GM12878 (cell line): ENCODE measurements around the gene RCE1. TPM values are rescaled to one million over a fixed set of nuclear protein-coding genes. Genes with fewer than 3 reads are reported as not detected.

ENCODE experiments used
- ATAC-seq: fragments of 200-7000 bp; cut with Tn5 transposase; 3 replicates; pipeline ENCODE4 v1.9.1; 2020; ENCODE audit warnings: mild to moderate bottlenecking, moderate library complexity
- BruUV-seq: library from RNA; stranded (reverse); fragments of 400-500 nt; replicated peaks from 2 replicates; lab custom pipeline; 2021; lab: Mats Ljungman, UMichigan
- CTCF ChIA-PET: fragments of 300-600 bp; sonication (Branson Sonifier 250); formaldehyde crosslinking; extraction: SDS; loops from one replicate; lab custom pipeline; 2021; ENCODE audit warnings: inconsistent platforms; lab: Yijun Ruan, JAX
- POLR2A ChIA-PET: fragments of 350-600 bp; formaldehyde crosslinking; extraction: SDS; loops from one replicate; lab custom pipeline; 2021; ENCODE audit warnings: inconsistent platforms; lab: Charles Lee
- RAD21 ChIA-PET: fragments of 300-600 bp; sonication (Branson Sonifier 250); formaldehyde crosslinking; loops from one replicate; lab custom pipeline; 2023; ENCODE audit warnings: antibody characterized with exemption; ENCODE audit not compliant: unreplicated experiment; lab: Charles Lee
- SMC1A ChIA-PET: fragments of 300-600 bp; sonication (Branson Sonifier 250); formaldehyde crosslinking; loops from one replicate; lab custom pipeline; 2023; ENCODE audit not compliant: unreplicated experiment, uncharacterized antibody; lab: Charles Lee
- DNase-seq: peaks from one replicate; pipeline ENCODE4 v3.0.0-alpha.2; 2011; ENCODE audit warnings: low read depth, low spot score
- FAIRE-seq: peaks from 3 replicates; lab custom pipeline; 2011; peaks lifted over from hg19 to GRCh38; lab: Jason Lieb, UNC
- H2AFZ ChIP-seq: 2 replicates; pipeline ENCODE4 v1.6.0; 2011; ENCODE audit warnings: low read depth, low read length, control low read depth; ENCODE audit not compliant: control insufficient read depth
- H3K27ac ChIP-seq: 2 replicates; pipeline ENCODE4 v1.5.1; 2011; ENCODE audit warnings: control low read depth; ENCODE audit not compliant: control insufficient read depth, insufficient read depth
- H3K27me3 ChIP-seq, 2 experiments: replicated peaks in 1 of 2; 2 replicates each; pipeline versions ENCODE4 v1.6.0 to v1.6.1; 2011; ENCODE audit warnings: low read length in 1 of 2; ENCODE audit not compliant: control insufficient read depth in 2 of 2, insufficient read depth in 2 of 2
- H3K36me3 ChIP-seq, 2 experiments: 2 replicates each; pipeline ENCODE4 v1.5.1; 2011; ENCODE audit warnings: low read length in 1 of 2; ENCODE audit not compliant: control insufficient read depth in 2 of 2, insufficient read depth in 2 of 2
- H3K4me1 ChIP-seq: 2 replicates; pipeline ENCODE4 v1.6.1; 2011; ENCODE audit warnings: mild to moderate bottlenecking, low read length, moderate library complexity, mixed read lengths; ENCODE audit not compliant: control insufficient read depth, insufficient read depth
- H3K4me2 ChIP-seq: 2 replicates; pipeline ENCODE4 v1.6.0; 2011; ENCODE audit warnings: control low read depth; ENCODE audit not compliant: control insufficient read depth, insufficient read depth
- H3K4me3 ChIP-seq: fragments of 200-600 bp; sonication (generic); 2 replicates; pipeline ENCODE4 v1.5.1; 2016
- H3K79me2 ChIP-seq: 2 replicates; pipeline ENCODE4 v1.6.0; 2011; ENCODE audit warnings: low read length; ENCODE audit not compliant: control insufficient read depth, insufficient read depth
- H3K9ac ChIP-seq: 2 replicates; pipeline ENCODE4 v1.8.0; 2011; ENCODE audit warnings: low read length, control low read depth, mixed read lengths; ENCODE audit not compliant: control insufficient read depth, insufficient read depth
- H3K9me3 ChIP-seq: replicated peaks from 3 replicates; pipeline ENCODE4 v1.5.1; 2011; ENCODE audit warnings: mild to moderate bottlenecking, low read length; ENCODE audit not compliant: control insufficient read depth, insufficient read depth
- H4K20me1 ChIP-seq: 2 replicates; pipeline ENCODE4 v1.6.0; 2011; ENCODE audit not compliant: control insufficient read depth, insufficient read depth
- BACH1 ChIP-seq: fragments of 450-650 bp; IDR thresholded peaks from 2 replicates; pipeline ENCODE4 v1.6.1; 2017; ENCODE audit warnings: mild to moderate bottlenecking, borderline replicate concordance
- CBX3 ChIP-seq: fragments of 200-600 bp; sonication (generic); IDR thresholded peaks from 2 replicates; pipeline ENCODE4 v1.6.1; 2016; ENCODE audit warnings: low read depth, borderline replicate concordance
- CREB1 ChIP-seq: IDR thresholded peaks from 2 replicates; pipeline ENCODE4 v1.6.1; 2012; ENCODE audit warnings: low read depth, mild to moderate bottlenecking, inconsistent platforms
- MXI1 ChIP-seq: fragments of 150-350 bp; IDR thresholded peaks from 2 replicates; pipeline ENCODE4 v1.6.1; 2011; ENCODE audit warnings: low read depth, mild to moderate bottlenecking, inconsistent platforms, low read length, improper control_type of control experiment
- NBN ChIP-seq: fragments of 450-650 bp; IDR thresholded peaks from 2 replicates; pipeline ENCODE4 v1.6.1; 2016
- POLR2A ChIP-seq: IDR thresholded peaks from 2 replicates; pipeline ENCODE4 v1.6.1; 2011; ENCODE audit warnings: low read depth, mild to moderate bottlenecking, low read length
- POLR2AphosphoS5 ChIP-seq: IDR thresholded peaks from 2 replicates; pipeline ENCODE4 v1.6.1; 2011; ENCODE audit warnings: mild to moderate bottlenecking, low read length, inconsistent platforms
- SIX5 ChIP-seq: IDR thresholded peaks from 2 replicates; pipeline ENCODE4 v1.6.1; 2011; ENCODE audit warnings: mild to moderate bottlenecking, low read depth, low read length, moderate library complexity; ENCODE audit not compliant: severe bottlenecking
- SREBF1 ChIP-seq: IDR thresholded peaks from 2 replicates; pipeline ENCODE4 v1.6.1; 2012; ENCODE audit warnings: mild to moderate bottlenecking, low read length
- STAT1 ChIP-seq: fragments of 450-650 bp; conservative IDR thresholded peaks from 2 replicates; pipeline ENCODE4 v1.6.1; 2014; ENCODE audit warnings: antibody characterized with exemption, mild to moderate bottlenecking
- WGBS: methylation state at CpG from one replicate; pipeline ENCODE4 v1.1.6; 2016; ENCODE audit warnings: low lambda C conversion rate; ENCODE audit not compliant: insufficient replicate concordance, insufficient coverage; ENCODE audit errors: missing lambda C conversion rate; 5-methylcytosine and 5-hydroxymethylcytosine counted together
- in situ Hi-C: fragments of 300-500 bp; cut with MboI; formaldehyde crosslinking; loops from 9 replicates; pipeline ENCODE4 v1.14.3; 2018; ENCODE audit warnings: mixed read lengths
- intact Hi-C: fragments of 100-400 bp; cut with micrococcal nuclease; formaldehyde crosslinking; loops from one replicate; pipeline ENCODE4 v1.14.2; 2022; ENCODE audit not compliant: unreplicated experiment
- polyA plus RNA-seq, 11 experiments: library from polyadenylated mRNA; depleted of rRNA in 4 of 11; unstranded in 6 of 11; stranded (reverse) in 5 of 11; fragments of >200 nt; fragmentation: Nextera tagmentation in 4 of 11; fragmentation: Illumina TruSeq in 1 of 11; extraction: Ambion mirVana in 4 of 11; extraction: Trizol in 1 of 11; gene quantifications; 1 replicate in 1 of 11; 2 replicates in 10 of 11; pipeline versions ENCODE4 v1.2.1 to v1.2.3, GENCODE V29; 2011 to 2016; ENCODE audit warnings: inconsistent platforms in 2 of 11, missing spikeins in 2 of 11, low read depth in 1 of 11
- total RNA-seq, 4 experiments: library from RNA; depleted of rRNA in 3 of 4; stranded (reverse); fragments of >200 nt in 3 of 4; fragmentation: Illumina TruSeq in 1 of 4; extraction: Trizol in 1 of 4; gene quantifications; 2 replicates each; pipeline versions ENCODE4 v1.2.1 to v1.2.3, GENCODE V29; 2013 to 2021
- TF ChIP-seq, protein P1 (sequence below): IDR thresholded peaks from 2 replicates; pipeline ENCODE4 v1.6.1; 2012; ENCODE audit warnings: mild to moderate bottlenecking, low read depth, low read length
- TF ChIP-seq, protein P2 (sequence below): fragments of 450-650 bp; IDR thresholded peaks from 2 replicates; pipeline ENCODE4 v1.6.1; 2016; ENCODE audit warnings: mild to moderate bottlenecking
- TF ChIP-seq, protein P3 (sequence below): fragments of 450-650 bp; IDR thresholded peaks from 2 replicates; pipeline ENCODE4 v1.6.1; 2017; ENCODE audit warnings: mild to moderate bottlenecking, moderate library complexity
- TF ChIP-seq, protein P4 (sequence below): IDR thresholded peaks from 2 replicates; pipeline ENCODE4 v1.6.1; 2012; ENCODE audit warnings: low read depth, low read length, improper control_type of control experiment

RCE1 gene
- total and polyA plus RNA-seq, 10 of the 15 experiments (the other 5 are each of a cell fraction or from before 2014, with no cell fraction given), result 0.79 to 32.9 (median 16.4) TPM

DNA sequence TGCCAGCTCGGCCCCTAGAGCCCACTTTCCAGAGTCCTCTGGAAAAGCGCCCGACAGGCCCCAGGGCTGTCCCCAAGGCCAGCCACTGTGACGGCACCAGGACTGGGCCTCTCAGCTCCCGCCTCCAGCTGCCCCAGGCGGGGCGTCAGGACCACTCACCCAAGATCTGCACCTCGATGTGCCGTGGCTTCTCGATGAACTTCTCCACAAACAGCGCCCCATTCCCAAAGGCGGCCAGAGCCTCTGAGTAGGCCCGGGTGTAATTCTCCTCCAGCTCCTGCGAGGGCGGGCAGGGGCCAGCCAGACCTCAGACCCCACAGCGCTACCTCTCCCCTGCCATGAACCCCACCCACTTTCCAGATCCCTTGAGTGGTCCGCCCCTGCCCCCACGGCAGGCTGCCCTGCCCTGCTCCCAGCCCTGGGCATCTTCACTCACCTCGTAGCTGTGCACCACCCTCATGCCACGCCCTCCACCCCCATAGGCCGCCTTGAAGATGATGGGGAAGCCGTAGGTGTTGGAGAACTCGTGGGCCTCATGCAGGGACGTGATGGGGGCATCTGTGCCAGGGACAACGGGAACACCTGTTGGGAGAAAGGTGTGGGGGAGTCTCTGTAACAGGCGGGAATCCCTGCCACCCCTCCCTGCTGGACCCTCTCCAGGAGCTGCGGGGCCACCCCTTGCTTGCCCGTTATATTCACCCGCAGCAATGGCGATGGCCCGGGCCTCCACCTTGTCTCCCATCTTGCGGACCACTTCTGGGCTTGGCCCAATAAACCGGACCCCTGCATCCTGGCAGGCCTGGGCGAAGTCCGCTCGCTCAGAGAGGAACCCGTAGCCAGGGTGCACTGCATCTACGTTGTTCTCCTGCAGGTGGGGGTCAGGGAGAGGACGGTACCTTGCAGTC lies 27.6 kb downstream of the RCE1 start:
- CTCF ChIA-PET, result interaction anchor here (0.7 to 1.0 kb wide), 3 partner anchors 37 to 715 kb away, joined by 3 read pairs; no protein-coding TSS in a partner anchor
- DNase-seq, result no peak
- Histone ChIP-seq H2AFZ (no peak overlapping the region), H3K79me2 (no peaks in the 10 kb centered on the region), H3K4me2 (no peak overlapping the region), H3K36me3 (no peaks in the 10 kb centered on the region), H3K4me1 (peaks cover 11% of the 10 kb centered on the region), H3K27me3 (no peaks in the 10 kb centered on the region), H3K9ac (no peak overlapping the region), H4K20me1 (no peaks in the 10 kb centered on the region), H3K9me3 (no peaks in the 10 kb centered on the region), H3K27ac (no peak overlapping the region), H3K4me3 (no peak overlapping the region)
- 73% methylated on average over 39 of the region's 39 CpGs for WGBS
- no TSS peak for BruUV-seq
- RAD21 ChIA-PET, result no interaction called here
- SMC1A ChIA-PET, result no interaction called here
- in situ Hi-C loops, result no loop called here
- POLR2A ChIA-PET, result no interaction called here
- intact Hi-C loops, result no loop called here
- no peak for ATAC-seq
- no peak for FAIRE-seq
- TF ChIP-seq, protein P1, sequence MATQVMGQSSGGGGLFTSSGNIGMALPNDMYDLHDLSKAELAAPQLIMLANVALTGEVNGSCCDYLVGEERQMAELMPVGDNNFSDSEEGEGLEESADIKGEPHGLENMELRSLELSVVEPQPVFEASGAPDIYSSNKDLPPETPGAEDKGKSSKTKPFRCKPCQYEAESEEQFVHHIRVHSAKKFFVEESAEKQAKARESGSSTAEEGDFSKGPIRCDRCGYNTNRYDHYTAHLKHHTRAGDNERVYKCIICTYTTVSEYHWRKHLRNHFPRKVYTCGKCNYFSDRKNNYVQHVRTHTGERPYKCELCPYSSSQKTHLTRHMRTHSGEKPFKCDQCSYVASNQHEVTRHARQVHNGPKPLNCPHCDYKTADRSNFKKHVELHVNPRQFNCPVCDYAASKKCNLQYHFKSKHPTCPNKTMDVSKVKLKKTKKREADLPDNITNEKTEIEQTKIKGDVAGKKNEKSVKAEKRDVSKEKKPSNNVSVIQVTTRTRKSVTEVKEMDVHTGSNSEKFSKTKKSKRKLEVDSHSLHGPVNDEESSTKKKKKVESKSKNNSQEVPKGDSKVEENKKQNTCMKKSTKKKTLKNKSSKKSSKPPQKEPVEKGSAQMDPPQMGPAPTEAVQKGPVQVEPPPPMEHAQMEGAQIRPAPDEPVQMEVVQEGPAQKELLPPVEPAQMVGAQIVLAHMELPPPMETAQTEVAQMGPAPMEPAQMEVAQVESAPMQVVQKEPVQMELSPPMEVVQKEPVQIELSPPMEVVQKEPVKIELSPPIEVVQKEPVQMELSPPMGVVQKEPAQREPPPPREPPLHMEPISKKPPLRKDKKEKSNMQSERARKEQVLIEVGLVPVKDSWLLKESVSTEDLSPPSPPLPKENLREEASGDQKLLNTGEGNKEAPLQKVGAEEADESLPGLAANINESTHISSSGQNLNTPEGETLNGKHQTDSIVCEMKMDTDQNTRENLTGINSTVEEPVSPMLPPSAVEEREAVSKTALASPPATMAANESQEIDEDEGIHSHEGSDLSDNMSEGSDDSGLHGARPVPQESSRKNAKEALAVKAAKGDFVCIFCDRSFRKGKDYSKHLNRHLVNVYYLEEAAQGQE, result no peak
- TF ChIP-seq, protein P2, sequence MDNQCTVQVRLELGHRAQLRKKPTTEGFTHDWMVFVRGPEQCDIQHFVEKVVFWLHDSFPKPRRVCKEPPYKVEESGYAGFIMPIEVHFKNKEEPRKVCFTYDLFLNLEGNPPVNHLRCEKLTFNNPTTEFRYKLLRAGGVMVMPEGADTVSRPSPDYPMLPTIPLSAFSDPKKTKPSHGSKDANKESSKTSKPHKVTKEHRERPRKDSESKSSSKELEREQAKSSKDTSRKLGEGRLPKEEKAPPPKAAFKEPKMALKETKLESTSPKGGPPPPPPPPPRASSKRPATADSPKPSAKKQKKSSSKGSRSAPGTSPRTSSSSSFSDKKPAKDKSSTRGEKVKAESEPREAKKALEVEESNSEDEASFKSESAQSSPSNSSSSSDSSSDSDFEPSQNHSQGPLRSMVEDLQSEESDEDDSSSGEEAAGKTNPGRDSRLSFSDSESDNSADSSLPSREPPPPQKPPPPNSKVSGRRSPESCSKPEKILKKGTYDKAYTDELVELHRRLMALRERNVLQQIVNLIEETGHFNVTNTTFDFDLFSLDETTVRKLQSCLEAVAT, result no peak
- TF ChIP-seq SREBF1 (no peak), MXI1 (no peak), SIX5 (no peak), CBX3 (no peak), CREB1 (no peak), STAT1 (no peak), BACH1 (no peak), NBN (no peak), POLR2AphosphoS5 (no peak), POLR2A (no peak)
- TF ChIP-seq, protein P3, sequence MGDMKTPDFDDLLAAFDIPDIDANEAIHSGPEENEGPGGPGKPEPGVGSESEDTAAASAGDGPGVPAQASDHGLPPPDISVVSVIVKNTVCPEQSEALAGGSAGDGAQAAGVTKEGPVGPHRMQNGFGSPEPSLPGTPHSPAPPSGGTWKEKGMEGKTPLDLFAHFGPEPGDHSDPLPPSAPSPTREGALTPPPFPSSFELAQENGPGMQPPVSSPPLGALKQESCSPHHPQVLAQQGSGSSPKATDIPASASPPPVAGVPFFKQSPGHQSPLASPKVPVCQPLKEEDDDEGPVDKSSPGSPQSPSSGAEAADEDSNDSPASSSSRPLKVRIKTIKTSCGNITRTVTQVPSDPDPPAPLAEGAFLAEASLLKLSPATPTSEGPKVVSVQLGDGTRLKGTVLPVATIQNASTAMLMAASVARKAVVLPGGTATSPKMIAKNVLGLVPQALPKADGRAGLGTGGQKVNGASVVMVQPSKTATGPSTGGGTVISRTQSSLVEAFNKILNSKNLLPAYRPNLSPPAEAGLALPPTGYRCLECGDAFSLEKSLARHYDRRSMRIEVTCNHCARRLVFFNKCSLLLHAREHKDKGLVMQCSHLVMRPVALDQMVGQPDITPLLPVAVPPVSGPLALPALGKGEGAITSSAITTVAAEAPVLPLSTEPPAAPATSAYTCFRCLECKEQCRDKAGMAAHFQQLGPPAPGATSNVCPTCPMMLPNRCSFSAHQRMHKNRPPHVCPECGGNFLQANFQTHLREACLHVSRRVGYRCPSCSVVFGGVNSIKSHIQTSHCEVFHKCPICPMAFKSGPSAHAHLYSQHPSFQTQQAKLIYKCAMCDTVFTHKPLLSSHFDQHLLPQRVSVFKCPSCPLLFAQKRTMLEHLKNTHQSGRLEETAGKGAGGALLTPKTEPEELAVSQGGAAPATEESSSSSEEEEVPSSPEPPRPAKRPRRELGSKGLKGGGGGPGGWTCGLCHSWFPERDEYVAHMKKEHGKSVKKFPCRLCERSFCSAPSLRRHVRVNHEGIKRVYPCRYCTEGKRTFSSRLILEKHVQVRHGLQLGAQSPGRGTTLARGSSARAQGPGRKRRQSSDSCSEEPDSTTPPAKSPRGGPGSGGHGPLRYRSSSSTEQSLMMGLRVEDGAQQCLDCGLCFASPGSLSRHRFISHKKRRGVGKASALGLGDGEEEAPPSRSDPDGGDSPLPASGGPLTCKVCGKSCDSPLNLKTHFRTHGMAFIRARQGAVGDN, result no peak
- TF ChIP-seq, protein P4, sequence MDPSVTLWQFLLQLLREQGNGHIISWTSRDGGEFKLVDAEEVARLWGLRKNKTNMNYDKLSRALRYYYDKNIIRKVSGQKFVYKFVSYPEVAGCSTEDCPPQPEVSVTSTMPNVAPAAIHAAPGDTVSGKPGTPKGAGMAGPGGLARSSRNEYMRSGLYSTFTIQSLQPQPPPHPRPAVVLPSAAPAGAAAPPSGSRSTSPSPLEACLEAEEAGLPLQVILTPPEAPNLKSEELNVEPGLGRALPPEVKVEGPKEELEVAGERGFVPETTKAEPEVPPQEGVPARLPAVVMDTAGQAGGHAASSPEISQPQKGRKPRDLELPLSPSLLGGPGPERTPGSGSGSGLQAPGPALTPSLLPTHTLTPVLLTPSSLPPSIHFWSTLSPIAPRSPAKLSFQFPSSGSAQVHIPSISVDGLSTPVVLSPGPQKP, result no peak
